ENCODE measurements around the gene RBMY1F.
"Not testable (repeated sequence)": the region's sequence is repeated elsewhere in the genome, so short reads cannot be mapped to it uniquely, and the experiment has no call there.

Gene RBMY1F
- total RNA-seq: 0 reads per million in 3 experiments

DNA sequence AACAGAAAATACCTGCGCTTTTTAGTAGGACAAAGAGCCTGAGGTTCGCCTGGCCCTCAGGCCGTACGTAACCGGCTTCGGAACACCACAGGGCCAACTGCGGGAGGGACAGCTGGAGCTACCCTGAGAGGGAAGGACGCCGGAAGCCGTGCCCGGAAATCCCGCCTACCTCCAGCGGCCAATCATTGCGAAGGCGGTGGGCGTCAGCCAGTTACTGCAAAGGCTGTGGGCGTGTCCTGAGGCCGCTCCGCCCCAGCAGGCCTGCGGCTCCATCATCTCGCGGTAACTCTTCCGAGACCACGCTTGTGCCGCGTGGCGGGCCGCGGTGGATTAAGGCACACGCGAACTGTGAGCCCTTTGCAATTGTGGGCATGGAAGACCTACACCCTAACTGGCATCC lies at the start of gene RBMY1F:
Gene RBMY1F, minus strand, starts transcription at position 101 of the 400 bp plus-strand sequence. CDS start 1,954 bp downstream, outside the sequence.
- DNase-seq: not testable (repeated sequence)

- DNase-seq: not testable (repeated sequence)
Measured at GRCh38 chrY:22151144-22151543, 31.6 kb downstream of the RBMY1F start.

DNA sequence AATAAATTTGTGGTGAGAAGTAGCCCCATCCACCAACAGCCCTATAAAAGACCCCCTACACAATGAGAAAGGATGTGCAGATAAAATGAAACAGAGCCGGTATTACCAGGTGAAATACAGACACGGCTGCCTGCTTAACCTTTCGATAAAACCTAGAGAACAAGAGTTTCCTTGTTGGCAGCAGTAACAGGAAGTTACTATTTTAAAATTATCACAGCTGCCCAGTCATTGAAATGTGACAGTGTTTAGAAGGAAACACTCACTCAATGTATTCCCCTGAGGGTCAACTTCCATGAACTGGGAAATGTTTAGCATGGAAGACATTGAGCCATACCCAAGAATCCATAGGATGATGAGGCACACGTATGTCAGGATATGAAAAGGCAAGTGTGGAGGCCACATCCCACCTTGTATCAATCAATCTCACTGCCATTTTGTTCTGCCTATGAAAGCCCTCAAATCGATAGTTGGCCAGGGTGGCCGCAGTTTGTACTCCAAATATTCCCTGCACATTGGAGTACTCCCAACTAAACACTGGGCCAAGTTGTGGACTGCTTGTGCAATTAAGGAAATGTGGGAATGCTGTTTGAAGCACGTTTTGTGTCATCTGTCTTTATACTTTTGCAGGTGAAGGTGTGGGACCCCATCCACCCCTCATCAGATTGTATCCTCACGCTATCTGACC lies 41.6 kb downstream of the RBMY1F start:
- DNase-seq: not testable (repeated sequence)

GRCh38 chrY:22134719-22135118 lies 48.0 kb downstream of the RBMY1F start:
- DNase-seq: not testable (repeated sequence)

DNA sequence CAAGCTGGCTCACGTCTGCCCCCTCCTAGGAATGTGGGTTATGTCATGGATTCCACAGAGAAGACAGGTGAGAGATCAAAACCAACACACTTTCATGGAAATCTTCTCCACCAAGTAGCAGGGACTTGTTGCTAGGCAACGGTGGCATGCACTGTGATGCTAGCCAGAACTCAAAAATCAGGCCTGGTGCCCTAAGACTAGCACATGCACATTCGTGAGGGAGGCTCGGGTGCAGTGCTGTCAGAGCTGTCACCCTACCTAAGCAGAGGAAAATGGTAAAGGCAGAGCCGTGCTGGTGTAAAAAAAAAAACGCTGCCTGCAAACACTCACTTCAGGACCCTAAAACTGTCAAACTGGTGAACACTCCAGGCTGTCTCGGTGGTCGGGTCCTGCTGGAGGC lies 52.2 kb downstream of the RBMY1F start:
- DNase-seq: not testable (repeated sequence)

Measured in central memory CD4-positive, alpha-beta T cell (primary cell).